IgD-negative memory B cell (primary cell): ENCODE results near the gene COL9A1. TPM values are rescaled to one million over a fixed set of nuclear protein-coding genes. Genes with fewer than 3 reads are reported as not detected.

Source experiments
- H3K27ac Mint-ChIP-seq, 3 donors: one replicate each; pipeline ENCODE4 v1.8.0; 2020 to 2022; ENCODE audit warnings: mild to moderate bottlenecking in 3 of 3, mixed read lengths in 3 of 3, moderate library complexity in 1 of 3
- H3K27me3 Mint-ChIP-seq: one replicate; pipeline ENCODE4 v1.8.0; 2021; ENCODE audit warnings: mixed read lengths
- H3K36me3 Mint-ChIP-seq: one replicate; pipeline ENCODE4 v1.8.0; 2020; ENCODE audit warnings: mild to moderate bottlenecking, mixed read lengths
- H3K4me1 Mint-ChIP-seq, 3 donors: one replicate each; pipeline ENCODE4 v1.8.0; 2020 to 2022; ENCODE audit warnings: mixed read lengths in 3 of 3, mild to moderate bottlenecking in 1 of 3
- H3K4me3 Mint-ChIP-seq, 4 donors: one replicate each; pipeline ENCODE4 v1.8.0; 2020 to 2022; ENCODE audit warnings: mild to moderate bottlenecking in 4 of 4, mixed read lengths in 4 of 4, moderate library complexity in 3 of 4
- H3K9me3 Mint-ChIP-seq, 3 donors: one replicate each; pipeline ENCODE4 v1.8.0; 2020 to 2021; ENCODE audit warnings: mixed read lengths in 3 of 3, mild to moderate bottlenecking in 1 of 3
- polyA plus RNA-seq: library from polyadenylated mRNA; unstranded; fragments of 300-500 nt; fragmentation: Illumina TruSeq; gene quantifications from one replicate; pipeline ENCODE4 v1.2.3, GENCODE V29; 2021

The COL9A1 gene
- polyA plus RNA-seq, 1 donor from 2014 or later, result not detected

- H3K27me3 Mint-ChIP-seq, result no peaks in the 10 kb centered on the region
- no peak overlapping the region for H3K27ac Mint-ChIP-seq
- peaks cover 27% of the 10 kb centered on the region for H3K36me3 Mint-ChIP-seq
- no peaks in the 10 kb centered on the region for H3K9me3 Mint-ChIP-seq
- H3K4me1 Mint-ChIP-seq, result no peaks in the 10 kb centered on the region
- no peak overlapping the region for H3K4me3 Mint-ChIP-seq
These were observed 121.8 kb downstream of the COL9A1 start for GRCh38 chr6:70180901-70181599.

- Mint-ChIP-seq H3K4me3 (no peak overlapping the region), H3K4me1 (no peaks in the 10 kb centered on the region), H3K27me3 (no peaks in the 10 kb centered on the region), H3K9me3 (no peaks in the 10 kb centered on the region), H3K36me3 (peaks cover 27% of the 10 kb centered on the region), H3K27ac (no peak overlapping the region)
These were observed 122.5 kb downstream of the COL9A1 start for GRCh38 chr6:70180183-70180900.

- Mint-ChIP-seq H3K27me3 (no peaks in the 10 kb centered on the region), H3K36me3 (peaks cover 35% of the 10 kb centered on the region), H3K27ac (peak overlapping the region in 1 of 3 donors; percentile 61), H3K9me3 (no peaks in the 10 kb centered on the region), H3K4me1 (no peaks in the 10 kb centered on the region), H3K4me3 (no peak overlapping the region)
These were observed 125.9 kb downstream of the COL9A1 start for GRCh38 chr6:70176842-70177550.

GRCh38 chr6:70175770-70176169 lies 127.1 kb downstream of the COL9A1 start:
- Mint-ChIP-seq H3K27ac (no peak overlapping the region), H3K4me3 (no peak overlapping the region)

GRCh38 chr6:70172252-70172651 lies 130.6 kb downstream of the COL9A1 start:
- peaks cover 23% of the 10 kb centered on the region for H3K36me3 Mint-ChIP-seq
- H3K27me3 Mint-ChIP-seq, result no peaks in the 10 kb centered on the region
- no peaks in the 10 kb centered on the region for H3K9me3 Mint-ChIP-seq
- no peak overlapping the region for H3K4me3 Mint-ChIP-seq
- no peak overlapping the region for H3K27ac Mint-ChIP-seq
- no peaks in the 10 kb centered on the region for H3K4me1 Mint-ChIP-seq

More at GRCh38 chr6:70175770-70176169, 127.1 kb downstream of the COL9A1 start:
- no peaks in the 10 kb centered on the region for H3K9me3 Mint-ChIP-seq
- peaks cover 32% of the 10 kb centered on the region for H3K36me3 Mint-ChIP-seq
- no peaks in the 10 kb centered on the region for H3K27me3 Mint-ChIP-seq
- no peaks in the 10 kb centered on the region for H3K4me1 Mint-ChIP-seq

GRCh38 chr6:70171236-70171635 lies 131.6 kb downstream of the COL9A1 start:
- no peaks in the 10 kb centered on the region for H3K27me3 Mint-ChIP-seq
- no peaks in the 10 kb centered on the region for H3K9me3 Mint-ChIP-seq
- peaks cover 0 to under 1% (median 0%) of the 10 kb centered on the region in 3 donors for H3K4me1 Mint-ChIP-seq
- peaks cover 18% of the 10 kb centered on the region for H3K36me3 Mint-ChIP-seq
- no peak overlapping the region for H3K27ac Mint-ChIP-seq
- H3K4me3 Mint-ChIP-seq, result no peak overlapping the region

GRCh38 chr6:70168681-70169377 lies 134.1 kb downstream of the COL9A1 start:
- no peaks in the 10 kb centered on the region for H3K9me3 Mint-ChIP-seq
- peaks cover 0 to 3% (median 0%) of the 10 kb centered on the region in 3 donors for H3K4me1 Mint-ChIP-seq
- H3K36me3 Mint-ChIP-seq, result peaks cover 19% of the 10 kb centered on the region
- H3K27ac Mint-ChIP-seq, result no peak overlapping the region
- no peaks in the 10 kb centered on the region for H3K27me3 Mint-ChIP-seq
- H3K4me3 Mint-ChIP-seq, result no peak overlapping the region

Other genes with a start within 250 kb of the COL9A1 start
- gene FAM135A, start 110.4 kb upstream of the COL9A1 start, polyA plus RNA-seq, result 4.8 TPM